Spinal cord (tissue), 10 donors: ENCODE measurements around the gene RAB6A. TPM values are rescaled to one million over a fixed set of nuclear protein-coding genes. Genes with fewer than 3 reads are reported as not detected.

Experiments
- DNase-seq, 6 donors: peaks; one replicate each; pipeline versions ENCODE4 v3.0.0 to v3.0.0-alpha.2; 2013 to 2015; ENCODE audit warnings: low spot score in 6 of 6, low read depth in 4 of 6
- H3K27ac ChIP-seq: one replicate; pipeline ENCODE4 v1.5.1; 2013; ENCODE audit warnings: low read depth, low read length, control low read depth
- H3K27me3 ChIP-seq: one replicate; pipeline ENCODE4 v1.6.1; 2013; ENCODE audit warnings: low read length; ENCODE audit not compliant: control insufficient read depth, insufficient read depth
- H3K36me3 ChIP-seq: one replicate; pipeline ENCODE4 v1.6.1; 2013; ENCODE audit warnings: low read length; ENCODE audit not compliant: control insufficient read depth, insufficient read depth
- H3K4me1 ChIP-seq: one replicate; pipeline ENCODE4 v1.6.1; 2013; ENCODE audit warnings: low read length; ENCODE audit not compliant: control insufficient read depth, insufficient read depth
- H3K4me3 ChIP-seq: one replicate; pipeline ENCODE4 v1.5.1; 2013; ENCODE audit warnings: low read depth, low read length, control low read depth
- H3K9me3 ChIP-seq: one replicate; pipeline ENCODE4 v1.6.1; 2013; ENCODE audit warnings: low read length; ENCODE audit not compliant: control insufficient read depth, insufficient read depth
- WGBS: methylation state at CpG from one replicate; pipeline ENCODE4 v1.1.5; 2013; ENCODE audit warnings: missing lambda C conversion rate; ENCODE audit not compliant: insufficient coverage; 5-methylcytosine and 5-hydroxymethylcytosine counted together
- polyA plus RNA-seq, 2 donors: library from polyadenylated mRNA; unstranded; fragments of 120-200 nt; gene quantifications; one replicate each; pipeline ENCODE4 v1.2.1, GENCODE V29; 2013; ENCODE audit not compliant: insufficient read length in 2 of 2
- total RNA-seq, 2 donors: library from RNA; depleted of rRNA in 1 of 2; stranded (reverse); fragments of 120-200 nt in 1 of 2; fragments of >200 nt in 1 of 2; gene quantifications; one replicate each; pipeline versions ENCODE4 v1.2.3 to v1.2.4, GENCODE V29; 2013 to 2014
- donor health status: healthy.

RAB6A gene
- total and polyA plus RNA-seq, 4 donors = 129 to 263 (median 202) TPM

- DNase-seq = peak; percentile 42 to 90 (median 70)
- peaks cover 58% of the 10 kb centered on the region for H3K4me1 ChIP-seq
- no peaks in the 10 kb centered on the region for H3K27me3 ChIP-seq
- 21% methylated on average over 4 of the region's 8 CpGs for WGBS
- H3K27ac ChIP-seq = peak overlapping the region; percentile 72
- H3K9me3 ChIP-seq = no peaks in the 10 kb centered on the region
- H3K4me3 ChIP-seq = no peak overlapping the region
- H3K36me3 ChIP-seq = peaks cover 8% of the 10 kb centered on the region
Observed at GRCh38 chr11:73652046-73652730, 108.7 kb downstream of the RAB6A start.

- peak overlapping the region; percentile 72 for H3K27ac ChIP-seq
- WGBS = 85% methylated on average over 9 of the region's 9 CpGs
- H3K4me3 ChIP-seq = no peak overlapping the region
- peaks cover 61% of the 10 kb centered on the region for H3K4me1 ChIP-seq
- no peak for DNase-seq
- peaks cover 8% of the 10 kb centered on the region for H3K36me3 ChIP-seq
- no peaks in the 10 kb centered on the region for H3K9me3 ChIP-seq
- no peaks in the 10 kb centered on the region for H3K27me3 ChIP-seq
Observed at GRCh38 chr11:73651661-73652045, 109.2 kb downstream of the RAB6A start.

GRCh38 chr11:73651252-73651651, 109.6 kb downstream of the RAB6A start:
- peaks cover 8% of the 10 kb centered on the region for H3K36me3 ChIP-seq
- peak overlapping the region; percentile 72 for H3K27ac ChIP-seq
- DNase-seq = no peak
- 88% methylated on average over 1 of the region's 5 CpGs for WGBS
- H3K4me1 ChIP-seq = peaks cover 64% of the 10 kb centered on the region
- H3K4me3 ChIP-seq = no peak overlapping the region
- H3K27me3 ChIP-seq = no peaks in the 10 kb centered on the region
- no peaks in the 10 kb centered on the region for H3K9me3 ChIP-seq

- peaks cover 73% of the 10 kb centered on the region for H3K4me1 ChIP-seq
Observed at GRCh38 chr11:73650400-73650799, 110.5 kb downstream of the RAB6A start.

GRCh38 chr11:73649206-73649605, 111.7 kb downstream of the RAB6A start:
- H3K27ac ChIP-seq = peak overlapping the region; percentile 64
- H3K36me3 ChIP-seq = no peaks in the 10 kb centered on the region
- no peak overlapping the region for H3K4me3 ChIP-seq
- H3K9me3 ChIP-seq = no peaks in the 10 kb centered on the region
- H3K27me3 ChIP-seq = no peaks in the 10 kb centered on the region
- DNase-seq = no peak
- H3K4me1 ChIP-seq = peaks cover 71% of the 10 kb centered on the region
- 52% methylated on average over 9 of the region's 9 CpGs for WGBS

More at GRCh38 chr11:73650400-73650799, 110.5 kb downstream of the RAB6A start:
- no peaks in the 10 kb centered on the region for H3K9me3 ChIP-seq
- no peaks in the 10 kb centered on the region for H3K27me3 ChIP-seq
- H3K27ac ChIP-seq = no peak overlapping the region
- WGBS = 94% methylated on average over 14 of the region's 14 CpGs
- H3K4me3 ChIP-seq = no peak overlapping the region
- no peak for DNase-seq
- peaks cover 3% of the 10 kb centered on the region for H3K36me3 ChIP-seq

GRCh38 chr11:73648571-73649046, 112.3 kb downstream of the RAB6A start:
- H3K9me3 ChIP-seq = no peaks in the 10 kb centered on the region
- peak in 1 of 6 donors; percentile 25 for DNase-seq
- no peak overlapping the region for H3K4me3 ChIP-seq
- no peaks in the 10 kb centered on the region for H3K27me3 ChIP-seq
- 52% methylated on average over 8 of the region's 8 CpGs for WGBS
- H3K27ac ChIP-seq = peak overlapping the region; percentile 64
- no peaks in the 10 kb centered on the region for H3K36me3 ChIP-seq
- H3K4me1 ChIP-seq = peaks cover 70% of the 10 kb centered on the region

GRCh38 chr11:73648121-73648520, 112.8 kb downstream of the RAB6A start:
- WGBS = 73% methylated on average over 9 of the region's 9 CpGs
- DNase-seq = no peak
- Histone ChIP-seq H3K4me3 (peak overlapping the region; percentile 9), H3K4me1 (peaks cover 65% of the 10 kb centered on the region), H3K27ac (peak overlapping the region; percentile 64), H3K27me3 (no peaks in the 10 kb centered on the region), H3K36me3 (no peaks in the 10 kb centered on the region), H3K9me3 (no peaks in the 10 kb centered on the region)

GRCh38 chr11:73647459-73648100, 113.3 kb downstream of the RAB6A start:
- peak overlapping the region; percentile 55 for H3K4me3 ChIP-seq
- peak overlapping the region; percentile 61 for H3K27ac ChIP-seq

GRCh38 chr11:73645972-73646631, 114.8 kb downstream of the RAB6A start, which contains the start of gene PLEKHB1:
Gene PLEKHB1, plus strand, starts transcription at chr11:73646581. Its CDS starts 28 bp downstream, at chr11:73646609.
- Histone ChIP-seq H3K4me3 (peak within 1 kb of the TSS; percentile 55), H3K4me1 (peaks cover 45% of the 10 kb centered on the region), H3K27me3 (no peaks in the 10 kb centered on the region), H3K27ac (no peak within 1 kb of the TSS), H3K9me3 (no peaks in the 10 kb centered on the region), H3K36me3 (no peaks in the 10 kb centered on the region)
- 35% methylated on average over 21 of the region's 26 CpGs for WGBS
- DNase-seq = no peak

More at GRCh38 chr11:73647459-73648100, 113.3 kb downstream of the RAB6A start:
- H3K4me1 ChIP-seq = peaks cover 59% of the 10 kb centered on the region
- no peaks in the 10 kb centered on the region for H3K9me3 ChIP-seq
- 9% methylated on average over 19 of the region's 23 CpGs for WGBS
- DNase-seq = peak; percentile 38 to 93 (median 67)
- no peaks in the 10 kb centered on the region for H3K27me3 ChIP-seq
- no peaks in the 10 kb centered on the region for H3K36me3 ChIP-seq
